Subcutaneous abdominal adipose tissue (tissue), 5 donors: ENCODE measurements around the gene GREB1L.

Source experiments
- H3K27ac ChIP-seq: one replicate; pipeline ENCODE4 v1.7.0; 2013; ENCODE audit warnings: low read depth, mild to moderate bottlenecking, inconsistent platforms, low read length, moderate library complexity
- H3K27me3 ChIP-seq, 5 donors: one replicate each; pipeline ENCODE4 v1.7.0; 2013; ENCODE audit warnings: low read length in 5 of 5, inconsistent platforms in 1 of 5; ENCODE audit not compliant: control insufficient read depth in 5 of 5, insufficient read depth in 4 of 5
- H3K36me3 ChIP-seq, 5 donors: one replicate each; pipeline ENCODE4 v1.7.0; 2013; ENCODE audit warnings: low read length in 5 of 5; ENCODE audit not compliant: control insufficient read depth in 5 of 5, insufficient read depth in 5 of 5
- H3K4me1 ChIP-seq, 5 donors: one replicate each; pipeline ENCODE4 v1.7.0; 2013; ENCODE audit warnings: low read length in 5 of 5, mild to moderate bottlenecking in 3 of 5, moderate library complexity in 1 of 5; ENCODE audit not compliant: control insufficient read depth in 5 of 5, insufficient read depth in 5 of 5
- H3K4me3 ChIP-seq, 5 donors: one replicate each; pipeline ENCODE4 v1.7.0; 2013; ENCODE audit warnings: low read length in 5 of 5, low read depth in 1 of 5
- H3K9ac ChIP-seq, 5 donors: one replicate each; pipeline ENCODE4 v1.7.0; 2013; ENCODE audit warnings: low read length in 5 of 5, mild to moderate bottlenecking in 4 of 5, moderate library complexity in 3 of 5
- H3K9me3 ChIP-seq, 5 donors: one replicate each; pipeline ENCODE4 v1.7.0; 2013; ENCODE audit warnings: low read length in 5 of 5; ENCODE audit not compliant: control insufficient read depth in 5 of 5
- donor health status: healthy.
- donor health status: healthy.
- donor health status: healthy.
- donor health status: healthy.
- donor health status: healthy.

GREB1L gene

GRCh38 chr18:21341141-21341540 lies 99.1 kb downstream of the GREB1L start:
- no peak overlapping the region for H3K9ac ChIP-seq
- H3K36me3 ChIP-seq, result no peaks in the 10 kb centered on the region
- no peaks in the 10 kb centered on the region for H3K27me3 ChIP-seq
- H3K4me3 ChIP-seq, result no peak overlapping the region
- no peaks in the 10 kb centered on the region for H3K4me1 ChIP-seq
- H3K27ac ChIP-seq, result no peak overlapping the region
- no peaks in the 10 kb centered on the region for H3K9me3 ChIP-seq

GRCh38 chr18:21342372-21342771 lies 100.3 kb downstream of the GREB1L start:
- Histone ChIP-seq H3K27ac (no peak overlapping the region), H3K27me3 (no peaks in the 10 kb centered on the region), H3K4me3 (no peak overlapping the region), H3K9me3 (no peaks in the 10 kb centered on the region), H3K9ac (no peak overlapping the region), H3K36me3 (no peaks in the 10 kb centered on the region), H3K4me1 (no peaks in the 10 kb centered on the region)

GRCh38 chr18:21344860-21345259 lies 102.8 kb downstream of the GREB1L start:
- H3K27me3 ChIP-seq, result no peaks in the 10 kb centered on the region
- no peak overlapping the region for H3K9ac ChIP-seq
- H3K36me3 ChIP-seq, result no peaks in the 10 kb centered on the region
- H3K27ac ChIP-seq, result no peak overlapping the region
- no peaks in the 10 kb centered on the region for H3K9me3 ChIP-seq
- no peaks in the 10 kb centered on the region for H3K4me1 ChIP-seq
- H3K4me3 ChIP-seq, result no peak overlapping the region

- Histone ChIP-seq H3K27ac (no peak overlapping the region), H3K4me3 (no peak overlapping the region), H3K27me3 (no peaks in the 10 kb centered on the region), H3K36me3 (no peaks in the 10 kb centered on the region), H3K9me3 (no peaks in the 10 kb centered on the region), H3K4me1 (no peaks in the 10 kb centered on the region), H3K9ac (no peak overlapping the region)
Measured at GRCh38 chr18:21345840-21346239, 103.8 kb downstream of the GREB1L start.

GRCh38 chr18:21359746-21360145 lies 117.7 kb downstream of the GREB1L start:
- Histone ChIP-seq H3K9me3 (no peaks in the 10 kb centered on the region), H3K9ac (no peak overlapping the region), H3K4me1 (peaks cover 0 to 8% (median 0%) of the 10 kb centered on the region in 5 donors), H3K4me3 (no peak overlapping the region), H3K27ac (no peak overlapping the region), H3K36me3 (no peaks in the 10 kb centered on the region), H3K27me3 (no peaks in the 10 kb centered on the region)

- H3K27me3 ChIP-seq, result no peaks in the 10 kb centered on the region
- no peak overlapping the region for H3K9ac ChIP-seq
- H3K27ac ChIP-seq, result no peak overlapping the region
- peaks cover 0 to 8% (median 0%) of the 10 kb centered on the region in 5 donors for H3K4me1 ChIP-seq
- H3K36me3 ChIP-seq, result no peaks in the 10 kb centered on the region
- H3K4me3 ChIP-seq, result no peak overlapping the region
- no peaks in the 10 kb centered on the region for H3K9me3 ChIP-seq
Measured at GRCh38 chr18:21361307-21361880, 119.4 kb downstream of the GREB1L start.

- no peaks in the 10 kb centered on the region for H3K27me3 ChIP-seq
- H3K9me3 ChIP-seq, result no peaks in the 10 kb centered on the region
- no peak overlapping the region for H3K9ac ChIP-seq
- H3K4me1 ChIP-seq, result peaks cover 0 to 8% (median 0%) of the 10 kb centered on the region in 5 donors
- no peak overlapping the region for H3K4me3 ChIP-seq
- H3K36me3 ChIP-seq, result no peaks in the 10 kb centered on the region
- H3K27ac ChIP-seq, result no peak overlapping the region
Measured at GRCh38 chr18:21362831-21363230, 120.8 kb downstream of the GREB1L start.

- H3K9ac ChIP-seq, result no peak overlapping the region
- peaks cover 0 to 8% (median 0%) of the 10 kb centered on the region in 5 donors for H3K4me1 ChIP-seq
- no peaks in the 10 kb centered on the region for H3K27me3 ChIP-seq
- H3K9me3 ChIP-seq, result no peaks in the 10 kb centered on the region
- H3K4me3 ChIP-seq, result no peak overlapping the region
- no peaks in the 10 kb centered on the region for H3K36me3 ChIP-seq
- H3K27ac ChIP-seq, result no peak overlapping the region
Measured at GRCh38 chr18:21363348-21363747, 121.3 kb downstream of the GREB1L start.

- no peaks in the 10 kb centered on the region for H3K36me3 ChIP-seq
- no peaks in the 10 kb centered on the region for H3K27me3 ChIP-seq
- H3K9me3 ChIP-seq, result no peaks in the 10 kb centered on the region
- no peak overlapping the region for H3K4me3 ChIP-seq
- no peak overlapping the region for H3K27ac ChIP-seq
- peaks cover 0 to 8% (median 0%) of the 10 kb centered on the region in 5 donors for H3K4me1 ChIP-seq
- H3K9ac ChIP-seq, result no peak overlapping the region
Measured at GRCh38 chr18:21364471-21364870, 122.4 kb downstream of the GREB1L start.

GRCh38 chr18:21366896-21367295 lies 124.9 kb downstream of the GREB1L start:
- Histone ChIP-seq H3K27me3 (no peaks in the 10 kb centered on the region), H3K4me3 (no peak overlapping the region), H3K4me1 (peaks cover 0 to 8% (median 0%) of the 10 kb centered on the region in 5 donors), H3K36me3 (no peaks in the 10 kb centered on the region), H3K9ac (no peak overlapping the region), H3K27ac (no peak overlapping the region), H3K9me3 (no peaks in the 10 kb centered on the region)

GRCh38 chr18:21369146-21369545 lies 127.1 kb downstream of the GREB1L start:
- H3K4me3 ChIP-seq, result no peak overlapping the region
- H3K9me3 ChIP-seq, result no peaks in the 10 kb centered on the region
- no peak overlapping the region for H3K27ac ChIP-seq
- no peaks in the 10 kb centered on the region for H3K36me3 ChIP-seq
- H3K9ac ChIP-seq, result no peak overlapping the region
- H3K4me1 ChIP-seq, result no peaks in the 10 kb centered on the region
- H3K27me3 ChIP-seq, result no peaks in the 10 kb centered on the region
